NB4 (cell line): ENCODE data around the gene ANKRD61.

Experiments used
- CTCF ChIP-seq: IDR thresholded peaks from one replicate; pipeline ENCODE4 v1.5.1; 2012; ENCODE audit warnings: low read depth, low read length
- POLR2A ChIP-seq: IDR thresholded peaks from 2 replicates; pipeline ENCODE4 v1.6.1; 2011; ENCODE audit warnings: mild to moderate bottlenecking; ENCODE audit not compliant: insufficient read length; ENCODE audit errors: extremely low read depth

- TF ChIP-seq CTCF, result no peak
- TF ChIP-seq POLR2A, result no peak
These were observed 8.5 kb upstream of the ANKRD61 start for GRCh38 chr7:6022707-6023106.
